GM18870 (cell line): ENCODE data around the gene RNF183.
"Not testable (repeated sequence)": the region's sequence is repeated elsewhere in the genome, so short reads cannot be mapped to it uniquely, and the experiment has no call there.

Experiments
- ATAC-seq: cut with Tn5 transposase; IDR thresholded peaks from one replicate; pipeline ENCODE4 v1.9.1; 2021; ENCODE audit warnings: moderate library complexity; ENCODE audit not compliant: unreplicated experiment

The RNF183 gene

DNA sequence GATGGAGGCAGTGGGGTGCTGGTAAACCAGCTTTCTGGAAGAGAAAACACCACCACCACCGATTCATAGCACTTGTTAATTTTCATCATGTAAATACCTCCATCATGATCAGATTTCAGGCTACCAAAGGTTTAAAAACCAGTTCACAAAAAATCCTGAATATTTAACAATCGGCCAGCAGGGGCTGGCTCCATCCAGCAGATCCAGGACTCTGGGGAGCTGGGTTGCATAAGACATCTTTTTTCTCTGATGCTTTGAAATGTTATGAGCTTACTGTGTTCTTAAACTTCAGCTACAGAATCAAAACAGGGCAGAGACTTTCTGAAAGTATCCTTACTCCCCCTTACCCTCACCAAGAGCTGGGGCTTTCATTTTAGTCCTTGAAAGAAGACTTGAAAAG, 14.6 kb upstream of the RNF183 start:
- no peak for ATAC-seq

- no peak for ATAC-seq
Measured at GRCh38 chr9:113316030-113316429, 12.9 kb upstream of the RNF183 start.

DNA sequence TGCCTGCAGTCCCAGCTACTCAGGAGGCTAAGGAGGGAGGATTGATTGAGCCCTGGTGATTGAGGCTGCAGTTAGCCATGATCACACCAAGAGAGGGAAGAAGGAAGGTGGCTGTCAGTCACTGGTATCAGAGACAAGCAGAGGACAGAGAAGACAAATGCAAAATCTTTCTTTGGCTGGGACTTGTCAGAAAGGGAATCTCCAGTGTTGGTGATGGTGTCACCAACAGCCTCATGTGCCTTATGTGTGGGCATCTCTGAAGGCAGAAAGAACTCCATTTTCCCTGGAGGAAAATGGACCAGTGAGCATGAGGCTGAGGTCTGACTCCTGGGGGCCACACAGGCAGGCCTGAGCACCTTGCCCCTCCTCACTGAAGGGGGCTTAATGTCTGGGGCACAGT, 12.1 kb upstream of the RNF183 start:
- no peak for ATAC-seq

GRCh38 chr9:113313261-113313660, 10.1 kb upstream of the RNF183 start:
- ATAC-seq, result no peak

GRCh38 chr9:113311961-113312360, 8.8 kb upstream of the RNF183 start:
- no peak for ATAC-seq

DNA sequence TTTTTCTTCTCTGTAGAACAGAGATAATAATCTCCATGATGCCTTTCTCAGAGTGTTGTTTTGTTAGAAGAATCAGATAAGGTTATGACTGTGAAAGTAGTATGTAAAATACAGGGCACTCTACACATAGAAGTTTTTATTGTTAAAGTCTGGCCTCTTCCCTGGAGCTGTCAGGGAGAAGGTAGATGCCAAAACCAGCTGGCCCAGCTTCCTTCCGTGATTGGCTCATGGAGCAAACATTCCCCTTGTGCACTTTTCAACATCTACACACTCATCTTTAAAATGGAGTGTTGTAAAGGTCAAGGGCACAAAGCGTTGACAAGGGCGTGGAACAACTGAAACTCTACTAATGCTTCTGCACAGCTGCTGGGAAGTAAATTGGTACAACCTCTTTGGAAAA, 7.4 kb upstream of the RNF183 start:
- no peak for ATAC-seq

DNA sequence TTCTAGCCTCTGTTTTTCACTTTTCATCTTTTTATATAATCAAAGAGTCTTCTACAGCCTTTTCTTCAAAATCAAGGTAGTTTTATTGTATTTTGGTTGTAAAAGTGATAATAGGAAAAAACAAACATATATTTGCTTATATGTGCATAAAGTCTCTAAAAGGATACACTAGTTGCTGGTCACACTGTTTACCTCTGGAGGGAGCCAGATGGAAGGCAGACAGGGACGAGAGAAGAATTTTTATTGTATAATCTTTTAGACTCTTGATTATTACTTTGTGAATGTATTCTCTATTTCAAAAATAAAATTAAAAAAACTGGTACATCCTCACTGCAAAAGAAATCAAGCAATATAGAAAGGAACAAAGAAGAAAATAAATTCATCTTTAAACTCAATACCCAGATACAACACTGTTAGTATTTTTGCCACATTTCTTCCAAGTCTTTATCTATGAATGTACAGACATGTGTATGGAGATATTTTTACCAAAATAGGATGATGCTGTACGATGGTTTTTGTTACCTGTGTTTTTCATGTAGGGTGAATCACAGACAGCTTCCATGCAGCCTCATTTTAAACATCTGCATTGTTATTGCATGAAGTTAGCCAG, 6.1 kb upstream of the RNF183 start:
- no peak for ATAC-seq

- ATAC-seq, result no peak
Measured at GRCh38 chr9:113307396-113307975, 4.3 kb upstream of the RNF183 start.

GRCh38 chr9:113306566-113306965, 3.4 kb upstream of the RNF183 start:
- ATAC-seq, result no peak

GRCh38 chr9:113301548-113301947, 1.6 kb downstream of the RNF183 start:
- no peak for ATAC-seq

DNA sequence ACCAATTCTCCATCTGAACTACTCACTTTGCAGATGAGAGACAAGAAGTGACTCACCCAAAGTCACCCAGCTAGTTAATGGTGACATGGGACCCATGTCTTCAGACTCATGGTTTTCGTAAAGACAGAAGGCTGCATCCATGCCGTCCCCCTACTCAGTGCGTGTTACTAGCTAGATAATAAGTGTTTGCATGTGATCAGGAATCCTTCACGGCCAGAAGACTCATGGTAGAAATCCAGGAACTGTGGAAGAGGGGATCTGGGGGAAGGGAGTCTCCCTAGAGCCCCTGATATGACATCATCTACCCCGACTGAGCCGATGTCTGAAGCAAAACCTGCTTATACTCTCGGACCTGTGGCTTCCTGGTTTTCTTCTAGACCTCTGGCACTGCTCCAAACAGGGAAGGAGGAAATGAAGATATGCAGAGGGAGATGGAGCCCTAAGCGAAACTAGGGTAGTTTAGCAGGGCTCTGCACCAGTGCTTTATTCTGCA, 3.3 kb downstream of the RNF183 start:
- no peak for ATAC-seq

DNA sequence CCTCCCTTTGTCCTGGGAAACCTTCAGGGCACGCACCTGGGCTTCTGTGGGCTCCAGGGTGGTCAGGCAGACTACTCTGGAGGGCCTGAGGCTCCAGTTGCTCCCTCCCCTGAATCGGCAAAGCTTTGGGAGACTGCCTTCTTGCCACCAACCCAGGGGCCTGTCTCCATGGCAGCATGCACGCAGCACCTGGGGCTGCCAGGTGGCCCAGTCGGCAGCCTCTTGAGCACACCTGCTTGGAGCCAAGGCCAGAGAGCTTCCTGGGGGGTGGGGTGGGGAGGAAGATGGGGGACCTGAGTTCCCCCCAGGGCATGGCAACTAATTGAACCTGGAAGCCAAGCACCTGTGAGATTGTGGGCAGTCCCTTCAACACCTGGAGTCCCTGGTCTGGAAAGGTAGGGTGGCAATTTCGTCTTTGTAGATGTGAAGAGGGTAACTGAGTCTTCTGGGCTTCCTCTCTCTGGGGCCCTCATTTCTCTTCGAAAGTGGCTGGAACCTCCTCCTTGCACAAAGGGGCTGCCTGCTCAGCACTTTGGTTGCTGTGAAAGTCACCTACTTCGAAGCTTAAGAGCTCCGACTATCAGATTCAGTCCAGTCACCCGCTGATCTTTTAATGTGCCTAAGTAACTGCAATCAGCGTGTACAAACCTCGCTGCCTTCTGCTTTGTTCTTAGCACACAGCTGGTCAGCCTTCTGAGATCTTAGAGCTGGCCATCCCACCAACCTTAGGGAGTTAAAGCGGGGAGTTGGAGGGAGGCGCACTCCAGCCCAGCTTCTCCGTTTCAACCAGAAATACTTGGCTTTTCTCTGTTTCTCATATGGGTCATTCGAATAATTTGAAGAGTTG, 4.0 kb downstream of the RNF183 start:
- ATAC-seq, result no peak

- no peak for ATAC-seq
Measured at GRCh38 chr9:113298311-113298710, 4.9 kb downstream of the RNF183 start.

DNA sequence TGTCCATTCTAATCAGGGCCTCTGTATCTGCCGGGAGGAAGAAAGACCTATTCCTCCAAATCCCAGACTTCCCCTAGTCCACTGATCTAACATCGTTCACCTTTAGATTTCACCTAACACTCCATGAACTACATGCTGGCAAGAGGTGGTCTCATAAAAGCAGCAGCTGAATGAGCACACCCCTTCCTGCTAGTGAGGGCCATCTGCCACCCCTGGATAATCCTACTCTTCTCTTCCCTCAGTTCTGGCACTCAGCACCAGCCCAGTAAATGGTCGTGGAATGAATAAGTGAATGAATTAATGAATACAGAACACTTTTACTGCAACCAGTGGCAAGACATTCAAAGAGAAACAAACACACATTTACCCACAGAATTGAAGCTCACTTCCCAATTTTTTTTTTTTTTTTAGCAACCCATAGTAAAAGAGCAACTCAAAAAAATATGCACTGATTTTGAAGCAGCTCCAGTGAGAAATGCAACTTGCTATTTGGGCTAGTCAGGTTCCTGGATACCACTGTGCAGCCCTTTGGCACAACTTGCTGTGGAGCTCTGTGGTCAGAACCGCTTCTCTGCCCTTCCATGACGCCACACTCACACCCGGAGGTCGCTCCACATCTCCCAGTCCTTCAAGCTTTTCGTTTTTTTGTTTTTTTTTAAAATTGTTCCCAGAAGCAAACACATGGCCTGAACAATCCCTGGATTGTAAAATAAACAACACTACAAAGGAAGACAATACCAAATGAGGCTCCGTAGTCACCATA, 6.2 kb downstream of the RNF183 start:
- ATAC-seq, result no peak

- not testable (repeated sequence) for ATAC-seq
Measured at GRCh38 chr9:113296247-113296646, 6.9 kb downstream of the RNF183 start.

- no peak for ATAC-seq
Measured at GRCh38 chr9:113293285-113293878, 9.8 kb downstream of the RNF183 start.

DNA sequence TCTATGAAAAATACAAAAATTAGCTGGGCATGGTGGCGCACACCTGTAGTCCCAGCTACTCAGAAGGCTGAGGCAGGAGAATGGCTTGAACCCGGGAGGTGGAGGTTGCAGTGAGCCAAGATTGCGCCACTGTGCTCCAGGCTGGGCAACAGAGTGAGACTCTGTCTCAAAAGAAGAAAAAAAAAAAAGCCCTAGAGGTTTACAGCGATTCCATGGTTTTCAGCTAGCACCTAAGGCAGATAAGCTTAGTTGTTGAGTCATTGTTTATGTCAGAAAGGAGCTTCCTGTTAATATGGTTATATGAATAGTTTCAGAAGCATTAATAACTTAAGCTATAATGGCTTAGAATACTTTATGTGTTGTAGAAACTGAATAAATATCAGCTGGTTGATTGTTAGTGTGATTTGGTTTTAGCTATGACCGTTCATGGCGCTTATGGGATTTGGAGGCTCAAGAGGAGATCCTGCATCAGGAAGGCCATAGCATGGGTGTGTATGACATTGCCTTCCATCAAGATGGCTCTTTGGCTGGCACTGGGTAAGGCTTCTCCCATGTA, 13.0 kb downstream of the RNF183 start:
- no peak for ATAC-seq

DNA sequence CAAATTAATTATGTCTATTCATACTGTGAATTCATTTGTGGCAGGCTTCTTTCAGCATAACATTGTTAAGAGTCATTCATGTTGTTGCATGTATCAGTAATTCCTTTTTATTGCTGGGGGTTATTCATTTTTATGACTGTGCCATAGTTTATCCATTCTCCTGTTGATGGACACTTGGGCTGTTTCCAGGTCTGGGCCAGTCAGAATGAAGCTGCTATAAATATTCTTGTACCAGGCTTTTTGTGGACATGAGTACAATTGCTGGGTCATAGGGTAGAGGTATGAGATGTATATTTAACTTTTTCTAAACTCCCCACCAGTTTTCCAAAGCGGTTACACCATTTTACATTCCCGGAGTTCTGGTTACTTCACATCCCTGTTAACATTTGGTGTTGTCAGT, 14.1 kb downstream of the RNF183 start:
- no peak for ATAC-seq

- no peak for ATAC-seq
Measured at GRCh38 chr9:113281356-113281755, 21.8 kb downstream of the RNF183 start.

DNA sequence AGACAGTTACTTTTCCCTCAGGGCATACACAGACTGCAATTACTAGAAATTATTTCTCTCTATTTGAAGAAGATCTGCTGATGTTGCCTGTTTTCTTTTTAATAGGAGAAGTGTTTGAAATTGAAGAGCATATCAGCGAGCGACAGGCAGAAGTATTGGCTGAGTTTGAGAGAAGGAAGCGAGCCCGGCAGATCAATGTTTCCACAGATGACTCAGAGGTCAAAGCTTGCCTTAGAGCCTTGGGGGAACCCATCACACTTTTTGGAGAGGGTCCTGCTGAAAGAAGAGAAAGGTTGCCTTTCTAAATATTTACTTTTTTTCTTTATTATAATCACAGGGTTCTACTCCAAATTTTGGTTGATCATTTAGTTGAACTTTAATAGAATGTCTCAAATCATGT, 24.3 kb downstream of the RNF183 start:
- no peak for ATAC-seq
